Measurements from ENCODE around the gene DEGS2.
"Not testable (repeated sequence)": the region's sequence is repeated elsewhere in the genome, so short reads cannot be mapped to it uniquely, and the experiment has no call there.

DEGS2 gene

DNA sequence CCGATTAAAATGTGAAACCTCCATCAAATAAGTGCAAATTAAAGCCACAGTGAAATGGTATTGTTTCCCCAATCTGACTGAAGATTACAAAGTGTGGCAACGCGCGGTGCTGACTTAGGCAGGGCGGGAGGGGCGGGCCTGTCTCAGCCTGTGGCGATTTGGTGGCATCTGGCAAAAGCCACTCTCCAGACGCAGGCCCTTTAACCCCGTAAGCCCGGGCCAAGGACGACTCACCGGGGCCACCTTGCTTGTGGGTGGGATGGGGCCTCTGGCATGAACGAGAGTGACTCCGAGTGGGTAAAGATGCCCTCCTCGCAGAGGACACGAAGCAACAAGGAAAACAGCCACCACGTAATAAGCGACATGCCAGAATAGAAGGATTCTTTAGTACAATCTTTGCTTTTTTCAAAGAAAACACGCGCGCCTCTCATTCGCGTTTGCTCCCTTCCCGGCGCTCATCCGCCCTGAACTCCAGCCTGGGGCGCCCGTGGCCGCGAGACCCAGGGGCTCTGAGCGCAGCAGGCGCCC lies 815 bp downstream of the DEGS2 start:
- no peak for FAIRE-seq

GRCh38 chr14:100157548-100158232 lies 1.8 kb downstream of the DEGS2 start:
- FAIRE-seq; DNase-seq (ENCODE audit: insufficient read length, low spot score): not testable (repeated sequence)

More for the DNA sequence above, 815 bp downstream of the DEGS2 start:
- DNase-seq (ENCODE audit: insufficient read length, low spot score): no peak
- TF ChIP-seq CTCF (IDR thresholded peaks at IDR 0.05; ENCODE audit: insufficient read depth, missing control alignments): no peak

DNA sequence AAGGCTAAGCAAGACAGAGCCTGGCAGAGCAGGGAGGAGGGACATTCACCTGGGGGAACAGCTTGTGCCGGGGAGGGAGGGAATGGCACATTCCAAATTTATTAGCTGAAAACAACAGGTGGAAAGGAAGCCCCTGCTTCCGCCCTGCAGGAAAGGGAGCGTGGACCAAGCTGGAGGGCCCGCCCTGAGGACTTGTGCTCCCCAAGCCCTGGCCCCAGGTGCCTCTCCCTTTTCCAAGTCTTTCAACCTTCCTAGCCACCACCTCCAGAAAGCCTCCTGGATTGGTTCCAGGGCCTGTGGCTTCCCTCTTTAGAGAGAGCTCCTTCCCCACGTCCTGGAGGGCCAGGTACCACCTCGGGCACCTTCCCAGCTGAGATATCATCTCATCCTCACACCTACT lies 2.7 kb downstream of the DEGS2 start:
- FAIRE-seq (no peak), DNase-seq (ENCODE audit: insufficient read length, low spot score) (no peak)
- TF ChIP-seq CTCF (IDR thresholded peaks at IDR 0.05; ENCODE audit: insufficient read depth, missing control alignments): no peak

- FAIRE-seq: no peak
- no peak for DNase-seq (ENCODE audit: insufficient read length, low spot score)
- TF ChIP-seq CTCF (IDR thresholded peaks at IDR 0.05; ENCODE audit: insufficient read depth, missing control alignments): no peak
Measured at GRCh38 chr14:100155756-100156616, 3.5 kb downstream of the DEGS2 start.

- no peak for FAIRE-seq
- peak; percentile 51 for DNase-seq (ENCODE audit: insufficient read length, low spot score)
- peak; percentile 38 for TF ChIP-seq CTCF (IDR thresholded peaks at IDR 0.05; ENCODE audit: insufficient read depth, missing control alignments)
Measured at GRCh38 chr14:100155049-100155621, 4.3 kb downstream of the DEGS2 start.

DNA sequence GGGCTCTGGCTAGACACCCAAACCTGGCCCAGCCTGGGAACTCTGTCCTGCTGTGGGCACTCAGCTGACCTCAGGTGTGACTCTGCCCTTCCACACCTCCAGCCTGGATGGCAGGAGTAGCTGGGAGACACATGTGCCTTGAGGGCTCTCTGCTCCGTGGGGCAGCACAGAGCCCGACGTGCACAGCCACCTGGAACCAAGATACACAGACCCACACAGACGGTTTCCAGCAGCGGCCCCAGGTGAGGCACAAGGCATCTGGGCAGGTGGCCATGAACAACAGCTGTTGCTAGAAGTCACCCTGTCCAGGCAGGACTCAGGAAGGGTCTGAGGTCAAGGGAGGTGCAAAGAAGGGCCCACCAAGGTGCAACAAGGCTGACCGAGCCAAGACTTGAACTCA lies 5.9 kb downstream of the DEGS2 start:
- TF ChIP-seq CTCF (IDR thresholded peaks at IDR 0.05; ENCODE audit: insufficient read depth, missing control alignments): no peak
- DNase-seq (ENCODE audit: insufficient read length, low spot score) (no peak), FAIRE-seq (no peak)

DNA sequence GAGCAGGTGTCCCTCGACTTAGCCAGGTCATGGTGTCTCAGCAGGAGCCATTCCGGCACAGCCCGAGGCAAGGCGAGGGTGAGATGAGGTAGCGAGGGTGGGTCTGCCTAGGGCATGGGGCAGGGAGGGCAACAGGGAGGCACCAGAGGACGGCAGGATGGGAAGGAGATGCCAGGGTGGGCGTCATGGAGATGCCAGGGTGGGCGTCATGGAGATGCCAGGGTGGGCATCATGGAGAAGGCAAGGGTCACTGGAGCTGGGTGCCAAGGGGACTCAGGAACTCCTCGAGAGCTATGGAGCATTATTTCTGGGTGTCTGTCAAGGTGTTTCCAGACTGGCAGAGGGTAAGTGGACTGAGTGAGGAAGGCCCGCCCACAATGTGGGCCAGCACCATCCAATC lies 7.4 kb downstream of the DEGS2 start:
- no peak for FAIRE-seq
- DNase-seq (ENCODE audit: insufficient read length, low spot score): no peak
- TF ChIP-seq CTCF (IDR thresholded peaks at IDR 0.05; ENCODE audit: insufficient read depth, missing control alignments): no peak

All from D721Med (cell line).